ENCODE data around the gene TRIM36. TPM values are rescaled to one million over a fixed set of nuclear protein-coding genes. Genes with fewer than 3 reads are reported as not detected.

The TRIM36 gene
- total RNA-seq, 1 donor from 2014 or later: 4.4 TPM

- H3K36me3 Mint-ChIP-seq (ENCODE audit: low read depth, unreplicated experiment): no peaks in the 10 kb centered on the region
- H3K4me1 ChIP-seq (ENCODE audit: insufficient read depth, low read length): peaks cover 1% of the 10 kb centered on the region
- H3K4me3 ChIP-seq (ENCODE audit: insufficient read depth, low read depth, low read length): no peak overlapping the region
- no peak for TF ChIP-seq EZH2 (IDR thresholded peaks at IDR 0.05; ENCODE audit: insufficient read depth, low read length)
- TF ChIP-seq, protein P1, sequence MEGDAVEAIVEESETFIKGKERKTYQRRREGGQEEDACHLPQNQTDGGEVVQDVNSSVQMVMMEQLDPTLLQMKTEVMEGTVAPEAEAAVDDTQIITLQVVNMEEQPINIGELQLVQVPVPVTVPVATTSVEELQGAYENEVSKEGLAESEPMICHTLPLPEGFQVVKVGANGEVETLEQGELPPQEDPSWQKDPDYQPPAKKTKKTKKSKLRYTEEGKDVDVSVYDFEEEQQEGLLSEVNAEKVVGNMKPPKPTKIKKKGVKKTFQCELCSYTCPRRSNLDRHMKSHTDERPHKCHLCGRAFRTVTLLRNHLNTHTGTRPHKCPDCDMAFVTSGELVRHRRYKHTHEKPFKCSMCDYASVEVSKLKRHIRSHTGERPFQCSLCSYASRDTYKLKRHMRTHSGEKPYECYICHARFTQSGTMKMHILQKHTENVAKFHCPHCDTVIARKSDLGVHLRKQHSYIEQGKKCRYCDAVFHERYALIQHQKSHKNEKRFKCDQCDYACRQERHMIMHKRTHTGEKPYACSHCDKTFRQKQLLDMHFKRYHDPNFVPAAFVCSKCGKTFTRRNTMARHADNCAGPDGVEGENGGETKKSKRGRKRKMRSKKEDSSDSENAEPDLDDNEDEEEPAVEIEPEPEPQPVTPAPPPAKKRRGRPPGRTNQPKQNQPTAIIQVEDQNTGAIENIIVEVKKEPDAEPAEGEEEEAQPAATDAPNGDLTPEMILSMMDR (IDR thresholded peaks at IDR 0.05; ENCODE audit: insufficient read depth, low read depth, low read length): no peak
- no peak overlapping the region for H3K27ac ChIP-seq (ENCODE audit: low read depth, low read length)
- FAIRE-seq (no peak), DNase-seq (ENCODE audit: low read depth) (peak; percentile 73)
- H2AFZ ChIP-seq (ENCODE audit: low read depth, low read length): no peak overlapping the region
- no peak overlapping the region for H3K4me3 Mint-ChIP-seq (ENCODE audit: unreplicated experiment)
- peaks cover 25% of the 10 kb centered on the region for H3K27me3 ChIP-seq (ENCODE audit: insufficient read depth, low read length)
- no peaks in the 10 kb centered on the region for H3K4me1 Mint-ChIP-seq (ENCODE audit: low read depth, unreplicated experiment)
- no peaks in the 10 kb centered on the region for H3K9me3 Mint-ChIP-seq (ENCODE audit: unreplicated experiment)
- peaks cover 24% of the 10 kb centered on the region for H3K27me3 Mint-ChIP-seq (ENCODE audit: low read depth, unreplicated experiment)
- H3K4me2 ChIP-seq (ENCODE audit: low read length): no peak overlapping the region
- H3K27ac Mint-ChIP-seq (ENCODE audit: unreplicated experiment): no peak overlapping the region
- H3K36me3 ChIP-seq (ENCODE audit: insufficient read depth, low read length): no peaks in the 10 kb centered on the region
- H3K79me2 ChIP-seq (ENCODE audit: insufficient read depth, low read length): no peaks in the 10 kb centered on the region
- H3K9ac ChIP-seq (ENCODE audit: low read length): no peak overlapping the region
- no peaks in the 10 kb centered on the region for H4K20me1 ChIP-seq (ENCODE audit: insufficient read depth, low read length)
- H3K9me3 ChIP-seq (ENCODE audit: insufficient read depth, low read depth, low read length): no peaks in the 10 kb centered on the region
These were observed 15.1 kb upstream of the TRIM36 start for GRCh38 chr5:115184770-115185169.

- TF ChIP-seq EZH2 (IDR thresholded peaks at IDR 0.05; ENCODE audit: insufficient read depth, low read length): no peak
- TF ChIP-seq, protein P1 (IDR thresholded peaks at IDR 0.05; ENCODE audit: insufficient read depth, low read depth, low read length): no peak
- Histone ChIP-seq H3K9me3 (ENCODE audit: insufficient read depth, low read depth, low read length) (no peaks in the 10 kb centered on the region), H3K27ac (ENCODE audit: low read depth, low read length) (no peak overlapping the region), H4K20me1 (ENCODE audit: insufficient read depth, low read length) (no peaks in the 10 kb centered on the region), H3K4me2 (ENCODE audit: low read length) (no peak overlapping the region), H3K27me3 (ENCODE audit: insufficient read depth, low read length) (peaks cover 29% of the 10 kb centered on the region), H3K9ac (ENCODE audit: low read length) (no peak overlapping the region), H3K79me2 (ENCODE audit: insufficient read depth, low read length) (no peaks in the 10 kb centered on the region), H3K4me1 (ENCODE audit: insufficient read depth, low read length) (peaks cover 8% of the 10 kb centered on the region), H3K36me3 (ENCODE audit: insufficient read depth, low read length) (no peaks in the 10 kb centered on the region), H2AFZ (ENCODE audit: low read depth, low read length) (no peak overlapping the region), H3K4me3 (ENCODE audit: insufficient read depth, low read depth, low read length) (no peak overlapping the region)
- Mint-ChIP-seq H3K4me1 (ENCODE audit: low read depth, unreplicated experiment) (no peaks in the 10 kb centered on the region), H3K27ac (ENCODE audit: unreplicated experiment) (no peak overlapping the region), H3K36me3 (ENCODE audit: low read depth, unreplicated experiment) (peaks cover 2% of the 10 kb centered on the region), H3K4me3 (ENCODE audit: unreplicated experiment) (no peak overlapping the region), H3K9me3 (ENCODE audit: unreplicated experiment) (no peaks in the 10 kb centered on the region), H3K27me3 (ENCODE audit: low read depth, unreplicated experiment) (peaks cover 47% of the 10 kb centered on the region)
- no peak for DNase-seq (ENCODE audit: low read depth)
- FAIRE-seq: no peak
These were observed 12.0 kb upstream of the TRIM36 start for GRCh38 chr5:115181757-115182156.

- peak overlapping the region; percentile 70 for H3K4me3 ChIP-seq (ENCODE audit: insufficient read depth, low read depth, low read length)
- Mint-ChIP-seq H3K36me3 (ENCODE audit: low read depth, unreplicated experiment) (peaks cover 2% of the 10 kb centered on the region), H3K4me1 (ENCODE audit: low read depth, unreplicated experiment) (no peaks in the 10 kb centered on the region), H3K27me3 (ENCODE audit: low read depth, unreplicated experiment) (peaks cover 47% of the 10 kb centered on the region), H3K9me3 (ENCODE audit: unreplicated experiment) (no peaks in the 10 kb centered on the region), H3K4me3 (ENCODE audit: unreplicated experiment) (peak overlapping the region; percentile 87), H3K27ac (ENCODE audit: unreplicated experiment) (no peak overlapping the region)
- no peaks in the 10 kb centered on the region for H3K79me2 ChIP-seq (ENCODE audit: insufficient read depth, low read length)
- DNase-seq (ENCODE audit: low read depth) (peak; percentile 12), FAIRE-seq (no peak)
- H3K9ac ChIP-seq (ENCODE audit: low read length): peak overlapping the region; percentile 71
- peak overlapping the region; percentile 84 for H2AFZ ChIP-seq (ENCODE audit: low read depth, low read length)
- no peaks in the 10 kb centered on the region for H3K9me3 ChIP-seq (ENCODE audit: insufficient read depth, low read depth, low read length)
- H3K27ac ChIP-seq (ENCODE audit: low read depth, low read length): no peak overlapping the region
- H3K4me1 ChIP-seq (ENCODE audit: insufficient read depth, low read length): peaks cover 8% of the 10 kb centered on the region
- no peaks in the 10 kb centered on the region for H4K20me1 ChIP-seq (ENCODE audit: insufficient read depth, low read length)
- peak overlapping the region; percentile 94 for H3K4me2 ChIP-seq (ENCODE audit: low read length)
- peaks cover 29% of the 10 kb centered on the region for H3K27me3 ChIP-seq (ENCODE audit: insufficient read depth, low read length)
- TF ChIP-seq EZH2 (IDR thresholded peaks at IDR 0.05; ENCODE audit: insufficient read depth, low read length): peak; percentile 49
- TF ChIP-seq, protein P1 (IDR thresholded peaks at IDR 0.05; ENCODE audit: insufficient read depth, low read depth, low read length): no peak
- no peaks in the 10 kb centered on the region for H3K36me3 ChIP-seq (ENCODE audit: insufficient read depth, low read length)
These were observed 10.5 kb upstream of the TRIM36 start for GRCh38 chr5:115180165-115180709.

Measured in astrocyte (in vitro differentiated cells and primary cell).